OCI-LY7 (cell line): ENCODE data around the gene INPP5A. TPM values are rescaled to one million over a fixed set of nuclear protein-coding genes. Genes with fewer than 3 reads are reported as not detected.

Experiments
- BruUV-seq: library from RNA; stranded (reverse); fragments of 400-500 nt; replicated peaks from 2 replicates; lab custom pipeline; 2021; lab: Mats Ljungman, UMichigan
- CTCF ChIA-PET: fragments of 300-600 bp; sonication (Branson Sonifier 250); formaldehyde crosslinking; loops from one replicate; lab custom pipeline; 2022; ENCODE audit warnings: antibody characterized with exemption; ENCODE audit not compliant: unreplicated experiment; lab: Charles Lee
- POLR2A ChIA-PET: fragments of 300-600 bp; sonication (Branson Sonifier 250); formaldehyde crosslinking; loops from one replicate; lab custom pipeline; 2022; ENCODE audit warnings: antibody characterized with exemption; lab: Charles Lee
- DNase-seq: peaks from one replicate; pipeline ENCODE4 v3.0.0-alpha.2; 2015; ENCODE audit warnings: low spot score
- H2AFZ ChIP-seq: fragments of 200-600 bp; sonication (generic), shearing (Covaris generic); 2 replicates; pipeline ENCODE4 v1.6.1; 2014; ENCODE audit warnings: mild to moderate bottlenecking, antibody characterized with exemption, low read length, moderate library complexity
- H3K27ac ChIP-seq: fragments of 200-600 bp; sonication (generic); 2 replicates; pipeline ENCODE4 v1.5.1; 2014; ENCODE audit warnings: mixed run types, low read depth, mild to moderate bottlenecking, moderate library complexity, low read length, inconsistent platforms; ENCODE audit not compliant: poor library complexity, severe bottlenecking
- H3K36me3 ChIP-seq: fragments of 200-600 bp; sonication (generic); 2 replicates; pipeline ENCODE4 v1.6.1; 2014; ENCODE audit warnings: mild to moderate bottlenecking, antibody characterized with exemption, low read length, moderate library complexity, mixed read lengths; ENCODE audit not compliant: insufficient read depth
- H3K4me1 ChIP-seq: fragments of 200-600 bp; sonication (generic); 2 replicates; pipeline ENCODE4 v1.5.1; 2014; ENCODE audit warnings: mild to moderate bottlenecking, low read length; ENCODE audit not compliant: insufficient read depth, poor library complexity, severe bottlenecking
- H3K4me2 ChIP-seq: fragments of 200-600 bp; sonication (generic); 2 replicates; pipeline ENCODE4 v1.6.1; 2014; ENCODE audit warnings: mild to moderate bottlenecking, low read length
- H3K4me3 ChIP-seq: fragments of 200-600 bp; sonication (generic); 2 replicates; pipeline ENCODE4 v1.5.1; 2014; ENCODE audit warnings: mild to moderate bottlenecking, low read depth, low read length; ENCODE audit not compliant: poor library complexity, severe bottlenecking
- H3K79me2 ChIP-seq: fragments of 200-600 bp; sonication (generic); 2 replicates; pipeline ENCODE4 v1.6.1; 2016; ENCODE audit warnings: low read depth, mild to moderate bottlenecking, low read length, moderate library complexity, mixed read lengths; ENCODE audit not compliant: insufficient read depth
- H3K9me2 ChIP-seq: fragments of 200-600 bp; sonication (generic); 2 replicates; pipeline ENCODE4 v1.6.1; 2016; ENCODE audit warnings: mild to moderate bottlenecking, low read length, mixed read lengths; ENCODE audit not compliant: insufficient read depth
- H3K9me3 ChIP-seq: fragments of 200-600 bp; sonication (generic); 2 replicates; pipeline ENCODE4 v1.6.1; 2014; ENCODE audit warnings: mild to moderate bottlenecking, mixed run types, low read length, mixed read lengths
- H4K20me1 ChIP-seq: fragments of 200-600 bp; sonication (generic); 2 replicates; pipeline ENCODE4 v1.6.1; 2014; ENCODE audit warnings: mild to moderate bottlenecking, antibody characterized with exemption, low read length, moderate library complexity, mixed read lengths; ENCODE audit not compliant: insufficient read depth
- EZH2phosphoT487 ChIP-seq: fragments of 200-600 bp; sonication (generic); IDR thresholded peaks from 2 replicates; pipeline ENCODE4 v1.6.1; 2018; ENCODE audit warnings: low read depth, borderline replicate concordance, mild to moderate bottlenecking, mixed run types, antibody characterized with exemption, low read length, moderate library complexity, mixed read lengths
- intact Hi-C: fragments of 100-400 bp; cut with micrococcal nuclease; formaldehyde crosslinking; loops from one replicate; pipeline ENCODE4 v1.10.0; 2022; ENCODE audit not compliant: unreplicated experiment
- total RNA-seq, 2 experiments: library from RNA; depleted of rRNA in 1 of 2; stranded (reverse); fragments of >200 nt in 1 of 2; shearing (Covaris generic) in 1 of 2; gene quantifications; 2 replicates each; pipeline ENCODE4 v1.2.3, GENCODE V29; 2014 to 2022
- TF ChIP-seq, protein P1 (sequence below): fragments of 200-600 bp; sonication (generic); conservative IDR thresholded peaks from 2 replicates; pipeline ENCODE4 v1.5.1; 2014; ENCODE audit warnings: mild to moderate bottlenecking, antibody characterized with exemption, low read length, moderate library complexity, mixed read lengths

INPP5A gene
- total RNA-seq, 2 experiments from 2014 or later, result 14.5 to 18.4 TPM

DNA sequence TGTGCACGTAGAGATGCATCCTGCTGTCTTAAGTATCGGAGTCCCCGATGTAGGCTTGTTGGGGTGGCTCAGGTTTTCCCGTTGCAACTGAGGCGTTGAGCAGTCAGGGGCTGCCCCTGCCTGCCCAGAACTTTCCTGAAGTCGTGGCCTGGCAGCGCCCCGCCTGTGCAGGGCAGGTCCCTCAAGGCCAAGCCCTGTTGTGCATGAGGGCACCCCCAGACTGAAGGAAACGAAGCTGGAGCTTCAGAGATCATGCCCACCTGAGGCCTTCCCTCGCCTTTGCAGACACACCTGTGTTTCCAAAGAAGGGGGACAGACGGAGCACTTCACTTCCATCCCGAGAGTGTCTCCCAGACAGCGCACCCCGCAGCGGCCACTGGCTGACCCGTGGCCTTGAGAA, 127.3 kb downstream of the INPP5A start:
- no peak overlapping the region for H3K4me3 ChIP-seq
- H3K4me1 ChIP-seq, result no peaks in the 10 kb centered on the region
- no peak overlapping the region for H2AFZ ChIP-seq
- ChIA-PET POLR2A (interaction anchor here (0.6 kb wide), 1 partner anchor 117 kb away, joined by 3 read pairs; no protein-coding TSS in a partner anchor), CTCF (no interaction called here)
- no TSS peak for BruUV-seq
- intact Hi-C loops, result no loop called here
- no peak overlapping the region for H3K27ac ChIP-seq
- no peak for DNase-seq
- TF ChIP-seq EZH2phosphoT487, result no peak
- TF ChIP-seq, protein P1, sequence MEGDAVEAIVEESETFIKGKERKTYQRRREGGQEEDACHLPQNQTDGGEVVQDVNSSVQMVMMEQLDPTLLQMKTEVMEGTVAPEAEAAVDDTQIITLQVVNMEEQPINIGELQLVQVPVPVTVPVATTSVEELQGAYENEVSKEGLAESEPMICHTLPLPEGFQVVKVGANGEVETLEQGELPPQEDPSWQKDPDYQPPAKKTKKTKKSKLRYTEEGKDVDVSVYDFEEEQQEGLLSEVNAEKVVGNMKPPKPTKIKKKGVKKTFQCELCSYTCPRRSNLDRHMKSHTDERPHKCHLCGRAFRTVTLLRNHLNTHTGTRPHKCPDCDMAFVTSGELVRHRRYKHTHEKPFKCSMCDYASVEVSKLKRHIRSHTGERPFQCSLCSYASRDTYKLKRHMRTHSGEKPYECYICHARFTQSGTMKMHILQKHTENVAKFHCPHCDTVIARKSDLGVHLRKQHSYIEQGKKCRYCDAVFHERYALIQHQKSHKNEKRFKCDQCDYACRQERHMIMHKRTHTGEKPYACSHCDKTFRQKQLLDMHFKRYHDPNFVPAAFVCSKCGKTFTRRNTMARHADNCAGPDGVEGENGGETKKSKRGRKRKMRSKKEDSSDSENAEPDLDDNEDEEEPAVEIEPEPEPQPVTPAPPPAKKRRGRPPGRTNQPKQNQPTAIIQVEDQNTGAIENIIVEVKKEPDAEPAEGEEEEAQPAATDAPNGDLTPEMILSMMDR, result no peak
- no peaks in the 10 kb centered on the region for H4K20me1 ChIP-seq
- no peaks in the 10 kb centered on the region for H3K79me2 ChIP-seq
- no peaks in the 10 kb centered on the region for H3K36me3 ChIP-seq
- H3K9me3 ChIP-seq, result no peaks in the 10 kb centered on the region
- H3K9me2 ChIP-seq, result no peaks in the 10 kb centered on the region
- no peak overlapping the region for H3K4me2 ChIP-seq

DNA sequence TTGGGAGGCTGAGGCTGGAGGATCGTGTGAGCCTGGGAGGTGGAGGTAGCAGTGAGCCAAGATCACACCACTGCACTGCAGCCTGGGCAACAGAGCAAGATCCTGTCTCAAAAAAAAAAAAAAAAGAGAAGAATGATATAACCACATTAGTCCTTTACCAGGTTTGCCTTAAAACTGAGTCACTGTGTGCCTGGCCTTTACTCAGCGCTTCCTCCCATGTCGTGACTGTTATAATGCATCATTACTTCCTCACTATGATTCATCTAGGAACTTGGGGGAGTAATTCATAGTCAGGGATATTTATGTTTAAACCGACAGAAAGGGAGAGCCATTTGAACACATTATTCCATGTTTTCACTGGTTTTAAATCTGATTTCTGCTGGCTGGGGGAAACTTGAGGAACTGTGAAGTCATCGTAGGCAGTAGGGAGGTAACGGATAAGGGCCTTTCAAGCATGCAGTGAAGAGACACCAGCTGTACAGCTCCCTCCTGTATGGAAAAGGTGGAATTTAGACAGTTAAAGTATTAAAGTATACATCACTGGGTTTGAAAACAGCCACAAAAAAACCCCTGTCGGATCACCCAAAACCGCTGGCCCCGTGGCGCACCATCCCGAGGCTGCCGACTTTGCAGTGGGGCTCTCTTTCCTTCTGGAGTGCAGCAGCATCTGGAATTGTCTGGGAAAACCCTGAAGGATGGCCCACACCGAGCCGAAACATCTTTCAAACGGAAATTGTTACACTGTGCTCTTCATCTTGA, 128.5 kb downstream of the INPP5A start:
- no TSS peak for BruUV-seq
- TF ChIP-seq EZH2phosphoT487, result no peak
- TF ChIP-seq, protein P1, result no peak
- ChIA-PET CTCF (no interaction called here), POLR2A (no interaction called here)
- no peak overlapping the region for H3K27ac ChIP-seq
- H3K36me3 ChIP-seq, result no peaks in the 10 kb centered on the region
- H3K4me1 ChIP-seq, result no peaks in the 10 kb centered on the region
- intact Hi-C loops, result no loop called here
- no peaks in the 10 kb centered on the region for H3K9me3 ChIP-seq
- H3K79me2 ChIP-seq, result no peaks in the 10 kb centered on the region
- no peak for DNase-seq
- H2AFZ ChIP-seq, result no peak overlapping the region
- no peaks in the 10 kb centered on the region for H4K20me1 ChIP-seq
- no peak overlapping the region for H3K4me2 ChIP-seq
- H3K4me3 ChIP-seq, result no peak overlapping the region
- no peaks in the 10 kb centered on the region for H3K9me2 ChIP-seq

DNA sequence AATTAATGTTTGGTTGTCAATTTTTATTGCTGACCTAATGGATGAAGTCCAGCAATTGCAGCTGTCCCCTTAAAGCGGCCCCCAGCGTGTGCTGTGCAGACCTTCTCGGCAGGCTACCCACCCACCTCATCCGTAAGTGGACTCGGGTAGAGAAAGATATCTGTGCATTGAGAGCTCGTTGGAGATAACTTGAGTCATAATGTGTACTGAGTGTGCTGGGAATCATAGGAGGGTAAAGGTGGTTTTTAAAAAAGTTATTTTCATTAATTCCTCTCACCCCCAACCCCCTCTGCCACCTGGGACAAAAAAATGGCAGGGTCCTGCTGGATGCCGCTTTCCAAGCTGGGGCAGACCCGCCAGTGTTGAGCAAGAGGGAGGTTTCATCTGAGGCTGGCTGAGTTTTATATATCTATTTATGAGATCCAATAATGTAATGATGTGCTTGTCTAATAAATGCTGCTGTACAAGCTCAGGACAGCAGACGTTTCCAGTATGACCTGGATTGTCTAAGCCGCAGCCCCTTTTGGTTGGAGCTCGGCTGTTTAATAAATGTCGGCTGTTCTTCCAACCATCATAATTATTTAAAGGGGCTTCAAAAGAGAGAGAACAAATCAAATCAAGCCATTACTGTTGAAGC, 129.2 kb downstream of the INPP5A start:
- H3K79me2 ChIP-seq, result no peaks in the 10 kb centered on the region
- no peaks in the 10 kb centered on the region for H3K9me3 ChIP-seq
- H3K9me2 ChIP-seq, result no peaks in the 10 kb centered on the region
- H3K4me3 ChIP-seq, result no peak overlapping the region
- no TSS peak for BruUV-seq
- no peaks in the 10 kb centered on the region for H3K36me3 ChIP-seq
- no peak overlapping the region for H3K27ac ChIP-seq
- H3K4me1 ChIP-seq, result no peaks in the 10 kb centered on the region
- TF ChIP-seq EZH2phosphoT487, result no peak
- TF ChIP-seq, protein P1, result no peak
- no peak for DNase-seq
- ChIA-PET POLR2A (no interaction called here), CTCF (no interaction called here)
- intact Hi-C loops, result no loop called here
- H2AFZ ChIP-seq, result no peak overlapping the region
- H4K20me1 ChIP-seq, result no peaks in the 10 kb centered on the region
- H3K4me2 ChIP-seq, result no peak overlapping the region
